Activated B cell treated with CpG ODN at 0.5 μM for 24 hours (primary cell): ENCODE data around the gene PTCH1. TPM values are rescaled to one million over a fixed set of nuclear protein-coding genes. Genes with fewer than 3 reads are reported as not detected.

Experiments
- ATAC-seq: fragments of 200-7000 bp; cut with Tn5 transposase; one replicate; pipeline ENCODE4 v1.10.0; 2021; ENCODE audit warnings: low read depth, mild to moderate bottlenecking, moderate library complexity
- CTCF ChIA-PET: fragments of 350-600 bp; sonication (Branson Sonifier 250); formaldehyde crosslinking; loops from one replicate; lab custom pipeline; 2021; ENCODE audit warnings: antibody characterized with exemption; lab: Charles Lee
- POLR2A ChIA-PET: fragments of 350-600 bp; sonication (Branson Sonifier 250); formaldehyde crosslinking; loops from one replicate; lab custom pipeline; 2021; ENCODE audit warnings: antibody characterized with exemption; lab: Charles Lee
- DNase-seq: peaks from one replicate; pipeline ENCODE4 v3.0.0; 2022
- H3K27ac Mint-ChIP-seq: one replicate; pipeline ENCODE4 v1.8.0; 2020; ENCODE audit warnings: mixed read lengths
- H3K27me3 Mint-ChIP-seq: one replicate; pipeline ENCODE4 v1.8.0; 2021; ENCODE audit warnings: mixed read lengths
- H3K36me3 Mint-ChIP-seq: one replicate; pipeline ENCODE4 v1.8.0; 2021; ENCODE audit warnings: low read depth, mixed read lengths
- H3K4me1 Mint-ChIP-seq: one replicate; pipeline ENCODE4 v1.8.0; 2021; ENCODE audit warnings: mixed read lengths
- H3K4me3 Mint-ChIP-seq: one replicate; pipeline ENCODE4 v1.8.0; 2020; ENCODE audit warnings: mild to moderate bottlenecking, mixed read lengths
- H3K9me3 Mint-ChIP-seq: one replicate; pipeline ENCODE4 v1.8.0; 2020; ENCODE audit warnings: mixed read lengths
- intact Hi-C: fragments of 100-400 bp; cut with micrococcal nuclease; formaldehyde crosslinking; loops from one replicate; pipeline ENCODE4 v1.15.1; 2024
- total RNA-seq: library from RNA; stranded (reverse); gene quantifications from 2 replicates; pipeline ENCODE4 v1.2.3, GENCODE V29; 2022
- TF ChIP-seq, protein P1 (sequence below): fragments of 200-600 bp; IDR thresholded peaks from one replicate; pipeline ENCODE4 v1.8.0; 2022; ENCODE audit warnings: antibody characterized with exemption, mild to moderate bottlenecking

Gene PTCH1
- total RNA-seq, 1 donor from 2014 or later, result 8.6 TPM

- no peak overlapping the region for H3K27ac Mint-ChIP-seq
- TF ChIP-seq, protein P1, sequence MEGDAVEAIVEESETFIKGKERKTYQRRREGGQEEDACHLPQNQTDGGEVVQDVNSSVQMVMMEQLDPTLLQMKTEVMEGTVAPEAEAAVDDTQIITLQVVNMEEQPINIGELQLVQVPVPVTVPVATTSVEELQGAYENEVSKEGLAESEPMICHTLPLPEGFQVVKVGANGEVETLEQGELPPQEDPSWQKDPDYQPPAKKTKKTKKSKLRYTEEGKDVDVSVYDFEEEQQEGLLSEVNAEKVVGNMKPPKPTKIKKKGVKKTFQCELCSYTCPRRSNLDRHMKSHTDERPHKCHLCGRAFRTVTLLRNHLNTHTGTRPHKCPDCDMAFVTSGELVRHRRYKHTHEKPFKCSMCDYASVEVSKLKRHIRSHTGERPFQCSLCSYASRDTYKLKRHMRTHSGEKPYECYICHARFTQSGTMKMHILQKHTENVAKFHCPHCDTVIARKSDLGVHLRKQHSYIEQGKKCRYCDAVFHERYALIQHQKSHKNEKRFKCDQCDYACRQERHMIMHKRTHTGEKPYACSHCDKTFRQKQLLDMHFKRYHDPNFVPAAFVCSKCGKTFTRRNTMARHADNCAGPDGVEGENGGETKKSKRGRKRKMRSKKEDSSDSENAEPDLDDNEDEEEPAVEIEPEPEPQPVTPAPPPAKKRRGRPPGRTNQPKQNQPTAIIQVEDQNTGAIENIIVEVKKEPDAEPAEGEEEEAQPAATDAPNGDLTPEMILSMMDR, result no peak
- ChIA-PET POLR2A (no interaction called here), CTCF (no interaction called here)
- H3K4me3 Mint-ChIP-seq, result no peak overlapping the region
- H3K27me3 Mint-ChIP-seq, result peaks cover 6% of the 10 kb centered on the region
- no peaks in the 10 kb centered on the region for H3K4me1 Mint-ChIP-seq
- H3K36me3 Mint-ChIP-seq, result peaks cover 14% of the 10 kb centered on the region
- no peaks in the 10 kb centered on the region for H3K9me3 Mint-ChIP-seq
- intact Hi-C loops, result no loop called here
- ATAC-seq (no peak), DNase-seq (no peak)
Measured at GRCh38 chr9:95447660-95448420, 68.9 kb downstream of the PTCH1 start.

GRCh38 chr9:95446984-95447383 is 69.8 kb downstream of the PTCH1 start:
- ChIA-PET CTCF (no interaction called here), POLR2A (no interaction called here)
- peaks cover 14% of the 10 kb centered on the region for H3K36me3 Mint-ChIP-seq
- H3K9me3 Mint-ChIP-seq, result no peaks in the 10 kb centered on the region
- ATAC-seq (no peak), DNase-seq (no peak)
- peaks cover 9% of the 10 kb centered on the region for H3K27me3 Mint-ChIP-seq
- no peaks in the 10 kb centered on the region for H3K4me1 Mint-ChIP-seq
- no peak overlapping the region for H3K4me3 Mint-ChIP-seq
- TF ChIP-seq, protein P1, result no peak
- no peak overlapping the region for H3K27ac Mint-ChIP-seq
- intact Hi-C loops, result no loop called here

GRCh38 chr9:95446259-95446658 is 70.5 kb downstream of the PTCH1 start:
- no peak overlapping the region for H3K4me3 Mint-ChIP-seq
- no peak overlapping the region for H3K27ac Mint-ChIP-seq
- ChIA-PET POLR2A (no interaction called here), CTCF (no interaction called here)
- DNase-seq (no peak), ATAC-seq (no peak)
- peaks cover 14% of the 10 kb centered on the region for H3K36me3 Mint-ChIP-seq
- intact Hi-C loops, result no loop called here
- no peaks in the 10 kb centered on the region for H3K9me3 Mint-ChIP-seq
- peaks cover 9% of the 10 kb centered on the region for H3K27me3 Mint-ChIP-seq
- H3K4me1 Mint-ChIP-seq, result peaks cover 2% of the 10 kb centered on the region
- TF ChIP-seq, protein P1, result no peak

GRCh38 chr9:95444160-95444559 is 72.6 kb downstream of the PTCH1 start:
- Mint-ChIP-seq H3K36me3 (peaks cover 8% of the 10 kb centered on the region), H3K9me3 (no peaks in the 10 kb centered on the region), H3K27ac (no peak overlapping the region), H3K27me3 (peaks cover 16% of the 10 kb centered on the region), H3K4me3 (no peak overlapping the region), H3K4me1 (peaks cover 5% of the 10 kb centered on the region)
- ATAC-seq, result no peak
- DNase-seq, result no peak
- intact Hi-C loops, result no loop called here
- CTCF ChIA-PET, result no interaction called here
- TF ChIP-seq, protein P1, result no peak
- POLR2A ChIA-PET, result no interaction called here

- no peak for DNase-seq
- Mint-ChIP-seq H3K27ac (no peak overlapping the region), H3K27me3 (peaks cover 16% of the 10 kb centered on the region), H3K4me1 (peaks cover 5% of the 10 kb centered on the region), H3K36me3 (peaks cover 8% of the 10 kb centered on the region), H3K4me3 (no peak overlapping the region), H3K9me3 (no peaks in the 10 kb centered on the region)
- TF ChIP-seq, protein P1, result no peak
- intact Hi-C loops, result no loop called here
- ATAC-seq, result no peak
- ChIA-PET POLR2A (no interaction called here), CTCF (no interaction called here)
Measured at GRCh38 chr9:95443301-95443700, 73.5 kb downstream of the PTCH1 start.
